ENCODE data around the gene GNG2. TPM values are rescaled to one million over a fixed set of nuclear protein-coding genes. Genes with fewer than 3 reads are reported as not detected.

Gene GNG2
- total RNA-seq, 1 donor from 2014 or later, result 68.7 TPM

DNA sequence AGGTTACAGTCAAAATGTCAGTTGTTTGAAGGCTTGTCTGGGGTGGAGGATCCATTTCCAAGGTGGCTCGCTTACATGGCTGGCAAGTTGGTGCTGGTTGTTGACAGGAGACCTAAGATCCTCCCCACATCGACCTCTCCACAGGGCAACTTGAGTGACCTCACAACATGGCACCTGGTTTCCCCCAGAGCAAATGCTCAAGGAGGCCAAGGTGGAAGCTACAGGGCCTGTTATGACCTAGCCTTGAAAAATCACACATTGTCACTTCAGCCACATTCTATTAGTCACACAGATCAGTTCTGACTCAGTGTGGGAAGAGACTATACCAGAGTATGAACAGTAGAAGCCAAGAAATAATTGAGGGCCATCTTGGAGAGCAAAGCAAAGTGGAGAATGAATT is 11.3 kb upstream of the GNG2 start:
- Mint-ChIP-seq H3K36me3 (ENCODE audit: low read depth) (peaks cover 2% of the 10 kb centered on the region), H3K27ac (peak overlapping the region; percentile 99), H3K9me3 (peaks cover 4% of the 10 kb centered on the region), H3K4me3 (no peak overlapping the region), H3K27me3 (no peaks in the 10 kb centered on the region), H3K4me1 (peaks cover 77% of the 10 kb centered on the region)
- ATAC-seq (ENCODE audit: low read depth) (no peak), DNase-seq (no peak)
- POLR2A ChIA-PET, result interaction anchor here (6.2 kb wide), 1 partner anchor 16 kb away, joined by 143 read pairs; the partner anchor contains the start of gene GNG2
- CTCF ChIA-PET, result no interaction called here
- intact Hi-C loops (cut with micrococcal nuclease), result loop anchor here (5.0 to 10.0 kb wide), 5 partner anchors 476 to 1534 kb away; partner anchors contain the start of genes DMAC2L, GPR137C, L2HGDH and PSMC6
- TF ChIP-seq, protein P1, sequence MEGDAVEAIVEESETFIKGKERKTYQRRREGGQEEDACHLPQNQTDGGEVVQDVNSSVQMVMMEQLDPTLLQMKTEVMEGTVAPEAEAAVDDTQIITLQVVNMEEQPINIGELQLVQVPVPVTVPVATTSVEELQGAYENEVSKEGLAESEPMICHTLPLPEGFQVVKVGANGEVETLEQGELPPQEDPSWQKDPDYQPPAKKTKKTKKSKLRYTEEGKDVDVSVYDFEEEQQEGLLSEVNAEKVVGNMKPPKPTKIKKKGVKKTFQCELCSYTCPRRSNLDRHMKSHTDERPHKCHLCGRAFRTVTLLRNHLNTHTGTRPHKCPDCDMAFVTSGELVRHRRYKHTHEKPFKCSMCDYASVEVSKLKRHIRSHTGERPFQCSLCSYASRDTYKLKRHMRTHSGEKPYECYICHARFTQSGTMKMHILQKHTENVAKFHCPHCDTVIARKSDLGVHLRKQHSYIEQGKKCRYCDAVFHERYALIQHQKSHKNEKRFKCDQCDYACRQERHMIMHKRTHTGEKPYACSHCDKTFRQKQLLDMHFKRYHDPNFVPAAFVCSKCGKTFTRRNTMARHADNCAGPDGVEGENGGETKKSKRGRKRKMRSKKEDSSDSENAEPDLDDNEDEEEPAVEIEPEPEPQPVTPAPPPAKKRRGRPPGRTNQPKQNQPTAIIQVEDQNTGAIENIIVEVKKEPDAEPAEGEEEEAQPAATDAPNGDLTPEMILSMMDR (IDR thresholded peaks at IDR 0.05), result no peak

DNA sequence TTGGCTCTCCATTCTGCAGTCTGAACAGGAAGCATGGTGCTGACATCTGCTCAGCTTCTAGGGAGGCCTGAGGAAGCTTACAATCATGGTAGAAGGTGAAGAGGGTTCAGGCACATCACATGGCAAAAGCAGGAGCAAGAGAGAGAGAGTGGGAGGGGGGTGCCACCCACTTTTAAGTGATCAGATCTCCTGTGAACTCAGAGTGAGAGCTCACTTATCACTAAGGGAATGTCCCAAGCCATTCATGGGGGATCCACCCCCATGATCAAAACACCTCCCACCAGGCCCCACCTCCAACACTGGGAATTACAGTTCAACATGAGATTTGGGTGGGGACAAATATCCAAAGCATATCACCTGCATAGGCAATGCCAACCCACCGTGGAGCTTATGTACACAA is 9.8 kb upstream of the GNG2 start:
- POLR2A ChIA-PET, result interaction anchor here (2.7 kb wide), 1 partner anchor 10 kb away, joined by 9 read pairs; the partner anchor contains the start of gene GNG2
- Mint-ChIP-seq H3K4me1 (peaks cover 62% of the 10 kb centered on the region), H3K27me3 (no peaks in the 10 kb centered on the region), H3K4me3 (no peak overlapping the region), H3K9me3 (peaks cover 4% of the 10 kb centered on the region), H3K36me3 (ENCODE audit: low read depth) (peaks cover 2% of the 10 kb centered on the region), H3K27ac (peak overlapping the region; percentile 37)
- DNase-seq (no peak), ATAC-seq (ENCODE audit: low read depth) (no peak)
- CTCF ChIA-PET, result interaction anchor here (0.8 kb wide), 1 partner anchor 10 kb away, joined by 4 read pairs; the partner anchor contains the start of gene GNG2
- intact Hi-C loops (cut with micrococcal nuclease), result no loop called here
- TF ChIP-seq, protein P1 (IDR thresholded peaks at IDR 0.05), result no peak

DNA sequence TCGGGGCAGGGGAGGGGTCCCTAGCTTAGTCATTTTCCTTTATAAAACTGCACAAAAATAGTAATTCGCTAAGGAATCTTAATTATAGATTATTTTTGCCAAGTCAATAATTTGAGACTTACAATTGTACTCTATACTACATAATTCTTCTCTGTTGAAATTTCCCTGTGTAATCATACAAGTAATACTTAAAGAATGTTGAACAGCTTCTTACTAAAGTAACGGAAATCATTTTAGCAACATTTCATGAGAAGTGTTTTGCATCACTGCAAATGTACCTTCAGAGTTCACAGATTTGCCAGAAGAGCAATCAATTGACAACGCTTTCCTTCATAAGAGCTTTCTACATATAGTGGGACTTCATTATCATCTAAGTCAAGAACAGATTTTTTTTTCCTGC is 7.9 kb upstream of the GNG2 start:
- H3K4me3 Mint-ChIP-seq, result no peak overlapping the region
- no peak overlapping the region for H3K27ac Mint-ChIP-seq
- intact Hi-C loops (cut with micrococcal nuclease), result no loop called here
- TF ChIP-seq, protein P1 (IDR thresholded peaks at IDR 0.05), result no peak
- H3K4me1 Mint-ChIP-seq, result peaks cover 49% of the 10 kb centered on the region
- ChIA-PET CTCF (interaction anchor here (1.2 kb wide), 1 partner anchor 29 kb away, joined by 4 read pairs; no protein-coding TSS in a partner anchor), POLR2A (interaction anchor here (1.2 to 2.7 kb wide), 2 partner anchors 9 to 53 kb away, joined by 3 to 9 read pairs; partner anchors contain the start of gene GNG2)
- no peaks in the 10 kb centered on the region for H3K27me3 Mint-ChIP-seq
- peaks cover 6% of the 10 kb centered on the region for H3K9me3 Mint-ChIP-seq
- no peaks in the 10 kb centered on the region for H3K36me3 Mint-ChIP-seq (ENCODE audit: low read depth)
- no peak for DNase-seq
- ATAC-seq (ENCODE audit: low read depth), result no peak

DNA sequence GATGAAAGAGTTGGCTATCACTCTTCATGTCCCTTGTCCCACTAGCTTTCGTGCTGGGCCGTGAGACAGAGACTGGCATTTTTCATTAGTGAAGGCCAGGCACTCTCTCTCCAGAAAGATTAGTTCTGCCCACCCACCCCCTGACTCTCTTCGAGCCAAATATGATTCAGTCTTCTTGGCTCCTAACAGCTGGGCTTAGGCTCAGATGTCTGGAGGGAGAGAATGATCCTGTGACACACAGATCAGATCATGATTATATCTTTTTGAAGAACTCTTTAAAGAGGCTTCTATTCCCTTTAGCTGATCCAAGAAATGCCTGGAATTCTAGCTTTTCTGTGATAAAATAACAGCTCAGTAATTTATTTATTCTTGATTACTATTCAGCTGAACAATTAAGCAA is 5.2 kb upstream of the GNG2 start:
- DNase-seq, result no peak
- H3K4me3 Mint-ChIP-seq, result no peak overlapping the region
- TF ChIP-seq, protein P1 (IDR thresholded peaks at IDR 0.05), result no peak
- CTCF ChIA-PET, result no interaction called here
- no peak overlapping the region for H3K27ac Mint-ChIP-seq
- POLR2A ChIA-PET, result interaction anchor here (0.6 to 2.1 kb wide), 2 partner anchors 8 to 48 kb away, joined by 3 to 8 read pairs; no protein-coding TSS in a partner anchor
- no peaks in the 10 kb centered on the region for H3K36me3 Mint-ChIP-seq (ENCODE audit: low read depth)
- peaks cover 2% of the 10 kb centered on the region for H3K9me3 Mint-ChIP-seq
- H3K27me3 Mint-ChIP-seq, result no peaks in the 10 kb centered on the region
- intact Hi-C loops (cut with micrococcal nuclease), result no loop called here
- H3K4me1 Mint-ChIP-seq, result peaks cover 48% of the 10 kb centered on the region
- no peak for ATAC-seq (ENCODE audit: low read depth)

DNA sequence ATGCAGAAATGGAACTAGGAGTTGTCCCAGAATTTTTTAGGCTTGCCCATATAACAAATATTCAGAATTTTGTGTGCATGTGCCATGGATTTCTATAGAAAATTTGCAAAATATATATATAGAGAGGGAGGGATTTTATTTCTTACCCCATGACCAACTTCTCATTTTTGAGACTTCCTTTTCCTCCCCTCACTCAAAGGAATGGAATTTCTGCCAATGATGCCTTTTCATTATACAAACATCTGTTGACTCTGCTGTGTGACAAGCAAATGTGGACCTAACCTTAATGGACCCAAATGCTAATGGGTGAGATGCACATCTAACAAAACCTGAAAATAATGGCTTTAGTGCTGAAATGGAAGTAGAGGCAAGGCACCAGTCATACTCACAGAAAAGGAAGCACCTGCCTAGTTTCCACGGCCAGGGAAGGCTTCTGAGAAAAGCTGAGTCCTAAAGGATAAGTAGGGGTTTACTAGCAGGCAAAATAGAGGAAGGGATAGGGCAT is 3.6 kb upstream of the GNG2 start:
- POLR2A ChIA-PET, result interaction anchor here (0.8 to 2.1 kb wide), 2 partner anchors 10 to 49 kb away, joined by 3 to 8 read pairs; no protein-coding TSS in a partner anchor
- peak overlapping the region; percentile 3 for H3K27ac Mint-ChIP-seq
- peaks cover 53% of the 10 kb centered on the region for H3K4me1 Mint-ChIP-seq
- DNase-seq (no peak), ATAC-seq (ENCODE audit: low read depth) (no peak)
- CTCF ChIA-PET, result no interaction called here
- intact Hi-C loops (cut with micrococcal nuclease), result no loop called here
- H3K27me3 Mint-ChIP-seq, result no peaks in the 10 kb centered on the region
- H3K9me3 Mint-ChIP-seq, result peaks cover 2% of the 10 kb centered on the region
- H3K4me3 Mint-ChIP-seq, result no peak overlapping the region
- H3K36me3 Mint-ChIP-seq (ENCODE audit: low read depth), result peaks cover 10% of the 10 kb centered on the region
- TF ChIP-seq, protein P1 (IDR thresholded peaks at IDR 0.05), result no peak

Measured in activated B cell treated with CpG ODN at 0.5 μM for 24 hours (primary cell).